SU-DHL-6 (cell line): ENCODE measurements around the gene CDC16.
A peak's percentile ranks its signal among the peaks of the same experiment; 100 is the strongest.

Source experiments
- H2AFZ ChIP-seq: fragments of 200-600 bp; sonication (generic); 2 replicates; pipeline ENCODE4 v1.6.1; 2014; ENCODE audit warnings: low read depth, mild to moderate bottlenecking, moderate library complexity, mixed read lengths, antibody characterized with exemption, low read length; ENCODE audit not compliant: severe bottlenecking
- H3F3A ChIP-seq: fragments of 200-600 bp; shearing (Covaris generic); 2 replicates; pipeline ENCODE4 v1.6.0; 2016; ENCODE audit warnings: antibody characterized with exemption, mild to moderate bottlenecking; ENCODE audit not compliant: insufficient read depth
- H3K27ac ChIP-seq: fragments of 200-600 bp; sonication (generic); 2 replicates; pipeline ENCODE4 v1.5.1; 2016; ENCODE audit warnings: low read depth, mild to moderate bottlenecking, low read length, moderate library complexity, mixed read lengths
- H3K27me3 ChIP-seq: fragments of 200-600 bp; sonication (generic), shearing (Covaris generic); 2 replicates; pipeline ENCODE4 v1.6.0; 2014; ENCODE audit warnings: mild to moderate bottlenecking, low read length
- H3K36me3 ChIP-seq: fragments of 200-600 bp; sonication (generic); 2 replicates; pipeline ENCODE4 v1.6.1; 2014; ENCODE audit warnings: mild to moderate bottlenecking, low read length, mixed read lengths
- H3K4me2 ChIP-seq: fragments of 300-600, 200-600 bp; shearing (Covaris generic), sonication (generic); 2 replicates; pipeline ENCODE4 v1.6.0; 2014; ENCODE audit warnings: low read length, low read depth, mild to moderate bottlenecking; ENCODE audit not compliant: poor library complexity, severe bottlenecking
- H3K4me3 ChIP-seq: fragments of 200-600 bp; sonication (generic); 2 replicates; pipeline ENCODE4 v1.5.1; 2014; ENCODE audit warnings: antibody characterized with exemption, low read length, mild to moderate bottlenecking, mixed read lengths; ENCODE audit not compliant: insufficient read depth, poor library complexity, severe bottlenecking
- H3K79me2 ChIP-seq: fragments of 200-600 bp; sonication (generic); 2 replicates; pipeline ENCODE4 v1.6.1; 2014; ENCODE audit warnings: mild to moderate bottlenecking, low read length, moderate library complexity; ENCODE audit not compliant: insufficient read depth
- H3K9ac ChIP-seq: fragments of 200-600 bp; sonication (generic); 2 replicates; pipeline ENCODE4 v1.7.0; 2014; ENCODE audit warnings: mild to moderate bottlenecking, low read length
- H3K9me2 ChIP-seq: fragments of 200-600 bp; sonication (generic); replicated peaks from 2 replicates; pipeline ENCODE4 v1.6.1; 2014; ENCODE audit warnings: low read length; ENCODE audit not compliant: insufficient read depth
- H3K9me3 ChIP-seq: fragments of 200-600 bp; sonication (generic); 2 replicates; pipeline ENCODE4 v1.6.1; 2014; ENCODE audit warnings: low read length, mixed read lengths; ENCODE audit not compliant: insufficient read depth
- H4K20me1 ChIP-seq: fragments of 200-600 bp; sonication (generic); 2 replicates; pipeline ENCODE4 v1.6.1; 2014; ENCODE audit warnings: low read depth, mild to moderate bottlenecking, antibody characterized with exemption, low read length, moderate library complexity, mixed read lengths
- CTCF ChIP-seq: fragments of 200-600 bp; sonication (generic); IDR thresholded peaks from one replicate; pipeline ENCODE4 v1.5.1; 2017; ENCODE audit warnings: antibody characterized with exemption, mild to moderate bottlenecking, low read length, moderate library complexity; ENCODE audit not compliant: insufficient read depth, poor library complexity, severe bottlenecking
- EZH2phosphoT487 ChIP-seq: fragments of 200-600 bp; sonication (generic), shearing (Covaris generic); conservative IDR thresholded peaks from 2 replicates; pipeline ENCODE4 v1.6.1; 2018; ENCODE audit warnings: mild to moderate bottlenecking, antibody characterized with exemption, low read length, moderate library complexity, mixed read lengths

The CDC16 gene

GRCh38 chr13:114283576-114283975 is 48.9 kb downstream of the CDC16 start:
- Histone ChIP-seq H4K20me1 (no peaks in the 10 kb centered on the region), H3K27ac (peak overlapping the region; percentile 2; the same call in 1 of the 2 replicates), H3K9me2 (no peaks in the 10 kb centered on the region), H3K9me3 (no peaks in the 10 kb centered on the region), H3K27me3 (no peaks in the 10 kb centered on the region), H3K36me3 (peaks cover 18% of the 10 kb centered on the region), H3F3A (peaks cover 30% of the 10 kb centered on the region), H2AFZ (no peak overlapping the region), H3K4me3 (no peak overlapping the region), H3K79me2 (peaks cover 35% of the 10 kb centered on the region), H3K4me2 (peak overlapping the region; percentile 96), H3K9ac (no peak overlapping the region)
- TF ChIP-seq EZH2phosphoT487 (no peak), CTCF (no peak)

GRCh38 chr13:114284680-114285079 is 50.0 kb downstream of the CDC16 start:
- no peaks in the 10 kb centered on the region for H3K9me2 ChIP-seq
- peaks cover 19% of the 10 kb centered on the region for H3F3A ChIP-seq
- no peak for TF ChIP-seq CTCF
- no peak for TF ChIP-seq EZH2phosphoT487
- no peaks in the 10 kb centered on the region for H4K20me1 ChIP-seq
- no peak overlapping the region for H3K27ac ChIP-seq
- H2AFZ ChIP-seq = no peak overlapping the region
- peaks cover 21% of the 10 kb centered on the region for H3K36me3 ChIP-seq
- no peak overlapping the region for H3K4me2 ChIP-seq
- no peak overlapping the region for H3K4me3 ChIP-seq
- no peak overlapping the region for H3K9ac ChIP-seq
- no peaks in the 10 kb centered on the region for H3K9me3 ChIP-seq
- peaks cover 35% of the 10 kb centered on the region for H3K79me2 ChIP-seq
- no peaks in the 10 kb centered on the region for H3K27me3 ChIP-seq

GRCh38 chr13:114285166-114285808 is 50.6 kb downstream of the CDC16 start:
- TF ChIP-seq CTCF (no peak), EZH2phosphoT487 (no peak)
- H3K9me2 ChIP-seq = no peaks in the 10 kb centered on the region
- H3K4me3 ChIP-seq = no peak overlapping the region
- no peak overlapping the region for H2AFZ ChIP-seq
- H3K9me3 ChIP-seq = no peaks in the 10 kb centered on the region
- H3K27ac ChIP-seq = no peak overlapping the region
- H3K79me2 ChIP-seq = peaks cover 35% of the 10 kb centered on the region
- H3K36me3 ChIP-seq = peaks cover 21% of the 10 kb centered on the region
- no peaks in the 10 kb centered on the region for H4K20me1 ChIP-seq
- H3K4me2 ChIP-seq = no peak overlapping the region
- no peaks in the 10 kb centered on the region for H3K27me3 ChIP-seq
- no peak overlapping the region for H3K9ac ChIP-seq
- peaks cover 13% of the 10 kb centered on the region for H3F3A ChIP-seq
